ENCODE measurements around the gene PPP4R2. TPM values are rescaled to one million over a fixed set of nuclear protein-coding genes. Genes with fewer than 3 reads are reported as not detected.

Gene PPP4R2
- total and polyA plus RNA-seq, 2 of the 8 experiments (the other 6 are each of a cell fraction or from before 2014, with no cell fraction given) = 11.5 to 89.9 TPM

GRCh38 chr3:73029321-73029796 lies 32.7 kb downstream of the PPP4R2 start:
- Histone ChIP-seq H3K79me1 (ENCODE audit: low read depth, low read length) (peaks cover 9% of the 10 kb centered on the region; the same call in 1 of the 2 replicates), H3K18ac (ENCODE audit: extremely low read depth, low read length) (no peak overlapping the region), H4K8ac (ENCODE audit: extremely low read depth, insufficient read depth, low read length) (no peak overlapping the region), H3K4ac (replicated peaks; ENCODE audit: insufficient read length, low read depth, low read length) (no peak overlapping the region), H3K9me3 (ENCODE audit: insufficient read depth in 2 of 2, low read depth in 1 of 2, low read length in 1 of 2) (no peaks in the 10 kb centered on the region), H3K23ac (ENCODE audit: insufficient read length) (no peak overlapping the region), H3K36me3 (ENCODE audit: control insufficient read depth in 2 of 4, insufficient read depth in 4 of 4, low read length in 3 of 4) (no peaks in the 10 kb centered on the region), H3K27me3 (replicated peaks in 1 of 4; ENCODE audit: control insufficient read depth in 3 of 4, extremely low read depth in 1 of 4, insufficient read depth in 3 of 4, low read length in 3 of 4) (no peaks in the 10 kb centered on the region), H4K91ac (replicated peaks; ENCODE audit: insufficient read length, low read length) (no peak overlapping the region), H4K5ac (ENCODE audit: insufficient read length, low read depth, low read length) (no peak overlapping the region), H3K14ac (ENCODE audit: insufficient read length) (no peak overlapping the region), H2AFZ (ENCODE audit: low read length) (no peak overlapping the region), H3K4me1 (replicated peaks in 1 of 4; ENCODE audit: control insufficient read depth in 3 of 4, insufficient read depth in 4 of 4, low read length in 3 of 4) (peaks cover 0 to 9% (median 4%) of the 10 kb centered on the region in 4 experiments; a peak in 6 of 7 replicates), H3K9ac (replicated peaks in 1 of 4; ENCODE audit: extremely low read depth in 1 of 4, low read depth in 3 of 4, low read length in 3 of 4) (no peak overlapping the region), H3K56ac (replicated peaks; ENCODE audit: insufficient read length, low read depth, low read length) (no peak overlapping the region), H3K79me2 (ENCODE audit: control insufficient read depth in 1 of 2, insufficient read depth in 2 of 2, low read length in 2 of 2) (peaks cover 50 to 100% of the 10 kb centered on the region in 2 experiments), H2BK12ac (ENCODE audit: low read depth, low read length) (no peak overlapping the region), H3K23me2 (ENCODE audit: low read depth, low read length) (no peaks in the 10 kb centered on the region; the same call in 1 of the 2 replicates), H3K4me3 (ENCODE audit: extremely low read depth in 1 of 4, insufficient read depth in 2 of 4, low read depth in 3 of 4, low read length in 4 of 4) (no peak overlapping the region), H2BK5ac (ENCODE audit: low read depth, low read length) (no peak overlapping the region), H4K20me1 (replicated peaks in 1 of 2; ENCODE audit: control insufficient read depth in 1 of 2, insufficient read depth in 2 of 2, low read length in 2 of 2) (peaks cover 10 to 19% of the 10 kb centered on the region in 2 experiments), H3K27ac (ENCODE audit: low read depth, low read length) (no peak overlapping the region), H3K4me2 (ENCODE audit: insufficient read depth in 1 of 2, low read depth in 2 of 2, low read length in 2 of 2) (no peak overlapping the region), H2BK20ac (ENCODE audit: low read length) (no peak overlapping the region), H2AK5ac (ENCODE audit: low read depth, low read length) (no peak overlapping the region), H2BK15ac (ENCODE audit: low read length) (no peak overlapping the region), H2BK120ac (replicated peaks; ENCODE audit: low read depth, low read length) (no peak overlapping the region)
- CTCF ChIA-PET (ENCODE audit: partially characterized antibody) = interaction anchor here (0.7 to 1.0 kb wide), 2 partner anchors 32 to 152 kb away, joined by 3 to 4 read pairs; no protein-coding TSS in a partner anchor
- DNase-seq (ENCODE audit: low read depth in 1 of 2, low spot score in 2 of 2) (no peak), FAIRE-seq (no peak)
- TF ChIP-seq RXRA (IDR thresholded peaks at IDR 0.05; ENCODE audit: insufficient read depth, low read depth, low read length) (no peak), CEBPB (IDR thresholded peaks at IDR 0.05; ENCODE audit: low read depth, low read length) (no peak), SP4 (IDR thresholded peaks at IDR 0.05; ENCODE audit: low read length) (no peak), JUN (IDR thresholded peaks at IDR 0.05; ENCODE audit: low read depth, low read length) (no peak), RBBP5 (IDR thresholded peaks at IDR 0.05; ENCODE audit: borderline replicate concordance, low read depth, low read length) (no peak), ASH2L (IDR thresholded peaks at IDR 0.05; ENCODE audit: low read length) (no peak), POLR2AphosphoS5 (IDR thresholded peaks at IDR 0.05; ENCODE audit: low read depth, low read length) (no peak)
- POLR2A ChIA-PET (ENCODE audit: partially characterized antibody) = no interaction called here
- WGBS, 2 experiments (ENCODE audit: extremely low coverage in 1 of 2, insufficient coverage in 1 of 2, insufficient read length in 1 of 2, insufficient replicate concordance in 2 of 2, low coverage in 1 of 2, low lambda C conversion rate in 2 of 2, missing lambda C conversion rate in 1 of 2) = 89% methylated on average over 1 of the region's 1 CpG; no CpG with 5 or more reads in 1 of the 2 experiments

Measured in H1 (cell line).